ENCODE data around the gene TRIM39. TPM values are rescaled to one million over a fixed set of nuclear protein-coding genes. Genes with fewer than 3 reads are reported as not detected.

TRIM39 gene
- total and polyA plus RNA-seq, 4 donors = 2.7 to 11.0 (median 4.4) TPM

GRCh38 chr6:30328397-30328796 lies 1.7 kb downstream of the TRIM39 start:
- Histone ChIP-seq H3K27ac (ENCODE audit: low read depth in 1 of 2, low read length in 2 of 2) (no peak overlapping the region), H3K27me3 (ENCODE audit: control insufficient read depth in 4 of 4, insufficient read depth in 4 of 4, low read length in 3 of 4) (no peaks in the 10 kb centered on the region), H3K36me3 (ENCODE audit: control insufficient read depth in 4 of 4, insufficient read depth in 3 of 4, low read depth in 1 of 4, low read length in 3 of 4) (peaks cover 3 to 26% (median 24%) of the 10 kb centered on the region in 4 donors), H3K9me3 (ENCODE audit: control insufficient read depth in 4 of 4, low read length in 3 of 4) (no peaks in the 10 kb centered on the region), H3K4me3 (ENCODE audit: low read depth in 1 of 3, low read length in 3 of 3) (no peak overlapping the region), H3K4me1 (ENCODE audit: control insufficient read depth in 4 of 4, insufficient read depth in 4 of 4, low read length in 3 of 4) (peaks cover 3 to 24% (median 16%) of the 10 kb centered on the region in 4 donors), H3K9ac (ENCODE audit: low read depth in 1 of 2, low read length in 2 of 2) (no peak overlapping the region)
- TF ChIP-seq EGR1 (IDR thresholded peaks at IDR 0.05; ENCODE audit: low read depth in 2 of 2) = no peak
- TF ChIP-seq HNF4A (conservative IDR thresholded peaks at IDR 0.05) = no peak
- no peak for TF ChIP-seq FOXA2 (IDR thresholded peaks at IDR 0.05)
- TF ChIP-seq GABPA (IDR thresholded peaks at IDR 0.05 in 1 of 2, conservative IDR thresholded peaks at IDR 0.05 in 1 of 2) = no peak
- TF ChIP-seq SP1 (IDR thresholded peaks at IDR 0.05) = no peak
- TF ChIP-seq ZBTB33 (IDR thresholded peaks at IDR 0.05) = no peak
- no peak for TF ChIP-seq TAF1 (conservative IDR thresholded peaks at IDR 0.05)
- TF ChIP-seq, protein P1, sequence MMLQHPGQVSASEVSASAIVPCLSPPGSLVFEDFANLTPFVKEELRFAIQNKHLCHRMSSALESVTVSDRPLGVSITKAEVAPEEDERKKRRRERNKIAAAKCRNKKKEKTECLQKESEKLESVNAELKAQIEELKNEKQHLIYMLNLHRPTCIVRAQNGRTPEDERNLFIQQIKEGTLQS (IDR thresholded peaks at IDR 0.05) = no peak
- TF ChIP-seq HNF4G (IDR thresholded peaks at IDR 0.05) = no peak
- TF ChIP-seq YY1 (IDR thresholded peaks at IDR 0.05) = no peak
- TF ChIP-seq RAD21 (IDR thresholded peaks at IDR 0.05) = no peak
- TF ChIP-seq REST (IDR thresholded peaks at IDR 0.05) = no peak
- no peak for TF ChIP-seq RXRA (IDR thresholded peaks at IDR 0.05)
- no peak for TF ChIP-seq FOXA1 (IDR thresholded peaks at IDR 0.05)
- DNase-seq (ENCODE audit: low spot score) = no peak

DNA sequence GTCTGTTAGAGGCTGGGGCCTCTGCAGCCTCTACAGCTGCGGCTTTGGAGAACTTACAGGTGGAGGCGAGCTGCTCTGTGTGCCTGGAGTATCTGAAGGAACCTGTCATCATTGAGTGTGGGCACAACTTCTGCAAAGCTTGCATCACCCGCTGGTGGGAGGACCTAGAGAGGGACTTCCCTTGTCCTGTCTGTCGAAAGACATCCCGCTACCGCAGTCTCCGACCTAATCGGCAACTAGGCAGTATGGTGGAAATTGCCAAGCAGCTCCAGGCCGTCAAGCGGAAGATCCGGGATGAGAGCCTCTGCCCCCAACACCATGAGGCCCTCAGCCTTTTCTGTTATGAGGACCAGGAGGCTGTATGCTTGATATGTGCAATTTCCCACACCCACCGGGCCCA lies 2.6 kb downstream of the TRIM39 start:
- DNase-seq (ENCODE audit: low spot score) = no peak
- H3K36me3 ChIP-seq (ENCODE audit: control insufficient read depth in 4 of 4, insufficient read depth in 3 of 4, low read depth in 1 of 4, low read length in 3 of 4) = peaks cover 5 to 30% (median 26%) of the 10 kb centered on the region in 4 donors
- TF ChIP-seq YY1 (IDR thresholded peaks at IDR 0.05) = no peak
- no peak for TF ChIP-seq FOXA2 (IDR thresholded peaks at IDR 0.05)
- TF ChIP-seq EGR1 (IDR thresholded peaks at IDR 0.05; ENCODE audit: low read depth in 2 of 2) = no peak
- TF ChIP-seq, protein P2, sequence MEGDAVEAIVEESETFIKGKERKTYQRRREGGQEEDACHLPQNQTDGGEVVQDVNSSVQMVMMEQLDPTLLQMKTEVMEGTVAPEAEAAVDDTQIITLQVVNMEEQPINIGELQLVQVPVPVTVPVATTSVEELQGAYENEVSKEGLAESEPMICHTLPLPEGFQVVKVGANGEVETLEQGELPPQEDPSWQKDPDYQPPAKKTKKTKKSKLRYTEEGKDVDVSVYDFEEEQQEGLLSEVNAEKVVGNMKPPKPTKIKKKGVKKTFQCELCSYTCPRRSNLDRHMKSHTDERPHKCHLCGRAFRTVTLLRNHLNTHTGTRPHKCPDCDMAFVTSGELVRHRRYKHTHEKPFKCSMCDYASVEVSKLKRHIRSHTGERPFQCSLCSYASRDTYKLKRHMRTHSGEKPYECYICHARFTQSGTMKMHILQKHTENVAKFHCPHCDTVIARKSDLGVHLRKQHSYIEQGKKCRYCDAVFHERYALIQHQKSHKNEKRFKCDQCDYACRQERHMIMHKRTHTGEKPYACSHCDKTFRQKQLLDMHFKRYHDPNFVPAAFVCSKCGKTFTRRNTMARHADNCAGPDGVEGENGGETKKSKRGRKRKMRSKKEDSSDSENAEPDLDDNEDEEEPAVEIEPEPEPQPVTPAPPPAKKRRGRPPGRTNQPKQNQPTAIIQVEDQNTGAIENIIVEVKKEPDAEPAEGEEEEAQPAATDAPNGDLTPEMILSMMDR (IDR thresholded peaks at IDR 0.05; ENCODE audit: low read depth, low read length, missing input control) = no peak
- TF ChIP-seq JUND (IDR thresholded peaks at IDR 0.05) = no peak
- TF ChIP-seq, protein P3, sequence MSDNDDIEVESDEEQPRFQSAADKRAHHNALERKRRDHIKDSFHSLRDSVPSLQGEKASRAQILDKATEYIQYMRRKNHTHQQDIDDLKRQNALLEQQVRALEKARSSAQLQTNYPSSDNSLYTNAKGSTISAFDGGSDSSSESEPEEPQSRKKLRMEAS (IDR thresholded peaks at IDR 0.05) = no peak
- no peak for TF ChIP-seq HNF4G (IDR thresholded peaks at IDR 0.05)
- no peak for TF ChIP-seq FOXA1 (IDR thresholded peaks at IDR 0.05)
- no peak for TF ChIP-seq ZBTB33 (IDR thresholded peaks at IDR 0.05)
- TF ChIP-seq RAD21 (IDR thresholded peaks at IDR 0.05) = no peak
- TF ChIP-seq RXRA (IDR thresholded peaks at IDR 0.05) = no peak
- no peak for TF ChIP-seq GABPA (IDR thresholded peaks at IDR 0.05 in 1 of 2, conservative IDR thresholded peaks at IDR 0.05 in 1 of 2)
- TF ChIP-seq, protein P1 (IDR thresholded peaks at IDR 0.05) = no peak
- TF ChIP-seq REST (IDR thresholded peaks at IDR 0.05) = no peak
- TF ChIP-seq TAF1 (conservative IDR thresholded peaks at IDR 0.05) = no peak
- TF ChIP-seq HNF4A (conservative IDR thresholded peaks at IDR 0.05) = no peak
- H3K9ac ChIP-seq (ENCODE audit: low read depth in 1 of 2, low read length in 2 of 2) = no peak overlapping the region
- WGBS = 97% methylated on average over 12 of the region's 12 CpGs
- no peaks in the 10 kb centered on the region for H3K27me3 ChIP-seq (ENCODE audit: control insufficient read depth in 4 of 4, insufficient read depth in 4 of 4, low read length in 3 of 4)
- peaks cover 3 to 24% (median 16%) of the 10 kb centered on the region in 4 donors for H3K4me1 ChIP-seq (ENCODE audit: control insufficient read depth in 4 of 4, insufficient read depth in 4 of 4, low read length in 3 of 4)
- no peak overlapping the region for H3K4me3 ChIP-seq (ENCODE audit: low read depth in 1 of 3, low read length in 3 of 3)
- no peaks in the 10 kb centered on the region for H3K9me3 ChIP-seq (ENCODE audit: control insufficient read depth in 4 of 4, low read length in 3 of 4)
- H3K27ac ChIP-seq (ENCODE audit: low read depth in 1 of 2, low read length in 2 of 2) = no peak overlapping the region

Measured in liver (tissue), 9 donors.